Measurements from ENCODE around the gene TCF12.

DNA sequence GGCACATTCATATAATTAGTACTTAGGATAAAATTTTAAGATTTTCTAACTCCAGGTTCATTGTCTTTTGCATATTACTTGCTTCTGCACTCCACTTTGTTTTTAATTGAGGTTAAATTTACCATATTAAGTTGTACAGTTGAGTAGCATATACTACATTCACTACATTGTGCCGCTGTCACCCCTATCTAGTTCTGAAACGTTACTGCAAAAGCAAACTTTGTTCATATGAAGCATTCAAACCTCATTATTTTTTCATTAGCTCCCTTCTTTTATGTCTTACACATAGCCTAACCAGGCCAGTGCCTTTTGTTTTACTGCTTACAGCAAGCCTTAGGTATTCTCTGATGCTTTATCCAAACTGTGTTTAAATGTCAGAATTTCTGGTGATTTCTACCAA is 274.7 kb downstream of the TCF12 start:
- TF ChIP-seq, protein P1, sequence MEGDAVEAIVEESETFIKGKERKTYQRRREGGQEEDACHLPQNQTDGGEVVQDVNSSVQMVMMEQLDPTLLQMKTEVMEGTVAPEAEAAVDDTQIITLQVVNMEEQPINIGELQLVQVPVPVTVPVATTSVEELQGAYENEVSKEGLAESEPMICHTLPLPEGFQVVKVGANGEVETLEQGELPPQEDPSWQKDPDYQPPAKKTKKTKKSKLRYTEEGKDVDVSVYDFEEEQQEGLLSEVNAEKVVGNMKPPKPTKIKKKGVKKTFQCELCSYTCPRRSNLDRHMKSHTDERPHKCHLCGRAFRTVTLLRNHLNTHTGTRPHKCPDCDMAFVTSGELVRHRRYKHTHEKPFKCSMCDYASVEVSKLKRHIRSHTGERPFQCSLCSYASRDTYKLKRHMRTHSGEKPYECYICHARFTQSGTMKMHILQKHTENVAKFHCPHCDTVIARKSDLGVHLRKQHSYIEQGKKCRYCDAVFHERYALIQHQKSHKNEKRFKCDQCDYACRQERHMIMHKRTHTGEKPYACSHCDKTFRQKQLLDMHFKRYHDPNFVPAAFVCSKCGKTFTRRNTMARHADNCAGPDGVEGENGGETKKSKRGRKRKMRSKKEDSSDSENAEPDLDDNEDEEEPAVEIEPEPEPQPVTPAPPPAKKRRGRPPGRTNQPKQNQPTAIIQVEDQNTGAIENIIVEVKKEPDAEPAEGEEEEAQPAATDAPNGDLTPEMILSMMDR (IDR thresholded peaks at IDR 0.05), result no peak
- TF ChIP-seq POLR2A (IDR thresholded peaks at IDR 0.05), result no peak
